Mesendoderm (in vitro differentiated cells): ENCODE results near the gene RNF13.

Experiments used
- DNase-seq: peaks from one replicate; pipeline ENCODE4 v3.0.0; 2013
- H2AK5ac ChIP-seq: 2 replicates; pipeline ENCODE4 v1.6.1; 2013; ENCODE audit warnings: low read length, inconsistent platforms
- H2BK120ac ChIP-seq: 2 replicates; pipeline ENCODE4 v1.6.1; 2013; ENCODE audit warnings: low read depth, mild to moderate bottlenecking, low read length, moderate library complexity, mixed read lengths
- H2BK15ac ChIP-seq: replicated peaks from 2 replicates; pipeline ENCODE4 v1.6.1; 2013; ENCODE audit warnings: low read depth, mild to moderate bottlenecking, moderate library complexity
- H2BK5ac ChIP-seq: 2 replicates; pipeline ENCODE4 v1.6.1; 2013; ENCODE audit warnings: low read length, inconsistent platforms
- H3K18ac ChIP-seq: 2 replicates; pipeline ENCODE4 v1.6.1; 2013; ENCODE audit warnings: mild to moderate bottlenecking, low read length, mixed read lengths
- H3K23ac ChIP-seq: one replicate; pipeline ENCODE4 v1.6.1; 2013; ENCODE audit warnings: low read length
- H3K27ac ChIP-seq: 2 replicates; pipeline ENCODE4 v1.5.1; 2013; ENCODE audit warnings: low read depth, mild to moderate bottlenecking, inconsistent platforms, low read length, moderate library complexity
- H3K27me3 ChIP-seq: 2 replicates; pipeline ENCODE4 v1.6.1; 2013; ENCODE audit warnings: low read length, control low read depth, mild to moderate bottlenecking, inconsistent platforms; ENCODE audit not compliant: insufficient read depth, poor library complexity
- H3K36me3 ChIP-seq: 2 replicates; pipeline ENCODE4 v1.6.1; 2013; ENCODE audit warnings: low read length, inconsistent platforms; ENCODE audit not compliant: control insufficient read depth, insufficient read depth
- H3K4ac ChIP-seq: one replicate; pipeline ENCODE4 v1.6.1; 2013; ENCODE audit warnings: low read depth, mild to moderate bottlenecking, low read length, moderate library complexity
- H3K4me1 ChIP-seq: 2 replicates; pipeline ENCODE4 v1.6.1; 2013; ENCODE audit warnings: low read depth, low read length, inconsistent platforms; ENCODE audit not compliant: control insufficient read depth
- H3K4me2 ChIP-seq: 2 replicates; pipeline ENCODE4 v1.6.1; 2013; ENCODE audit warnings: low read length
- H3K4me3 ChIP-seq: 2 replicates; pipeline ENCODE4 v1.5.1; 2013; ENCODE audit warnings: mild to moderate bottlenecking, low read length
- H3K56ac ChIP-seq: one replicate; pipeline ENCODE4 v1.6.1; 2013; ENCODE audit warnings: low read length
- H3K79me1 ChIP-seq: 2 replicates; pipeline ENCODE4 v1.6.1; 2013; ENCODE audit warnings: low read length, inconsistent platforms
- H3K79me2 ChIP-seq: 2 replicates; pipeline ENCODE4 v1.6.1; 2013; ENCODE audit warnings: mild to moderate bottlenecking, low read length; ENCODE audit not compliant: control insufficient read depth, insufficient read depth
- H3K9ac ChIP-seq: 2 replicates; pipeline ENCODE4 v1.6.1; 2013; ENCODE audit warnings: low read length, inconsistent platforms
- H4K5ac ChIP-seq: one replicate; pipeline ENCODE4 v1.6.1; 2013; ENCODE audit warnings: low read length
- H4K8ac ChIP-seq: one replicate; pipeline ENCODE4 v1.6.1; 2013; ENCODE audit warnings: low read depth, mild to moderate bottlenecking, control low read depth, low read length, moderate library complexity
- WGBS: extraction: QIAGEN DNeasy Blood & Tissue Kit; methylation state at CpG from one replicate; pipeline ENCODE4 v1.1.7; 2013; ENCODE audit warnings: low lambda C conversion rate, missing lambda C conversion rate; ENCODE audit not compliant: insufficient coverage; ENCODE audit errors: extremely low coverage; 5-methylcytosine and 5-hydroxymethylcytosine counted together

The RNF13 gene

DNA sequence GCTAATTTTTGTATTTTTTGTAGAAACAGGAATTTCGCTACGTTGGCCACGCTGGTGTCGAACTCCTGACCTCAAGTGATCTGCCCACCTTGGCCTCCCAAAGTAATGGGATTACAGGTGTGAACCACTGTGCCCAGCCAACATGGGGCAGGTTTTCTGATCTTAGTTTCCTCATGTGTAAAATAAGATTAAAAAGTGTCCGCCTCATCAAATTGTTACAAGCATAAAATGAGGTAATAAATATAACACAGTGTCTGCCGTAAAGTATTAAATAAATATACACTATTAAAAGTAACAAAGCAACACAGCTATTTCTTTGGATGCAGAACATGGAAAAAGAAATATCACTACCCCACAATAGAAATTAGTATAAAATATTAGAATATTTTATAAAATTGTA lies 44.3 kb upstream of the RNF13 start:
- no peak for DNase-seq
- Histone ChIP-seq H3K79me2 (no peaks in the 10 kb centered on the region), H3K4me2 (no peak overlapping the region), H3K36me3 (no peaks in the 10 kb centered on the region), H3K56ac (no peak overlapping the region), H2BK15ac (no peak overlapping the region), H4K5ac (no peak overlapping the region), H2BK120ac (no peak overlapping the region), H2BK5ac (no peak overlapping the region), H3K79me1 (no peaks in the 10 kb centered on the region), H3K4me1 (no peaks in the 10 kb centered on the region), H3K18ac (no peak overlapping the region), H4K8ac (no peak overlapping the region), H3K23ac (no peak overlapping the region), H3K4ac (no peak overlapping the region), H3K27ac (no peak overlapping the region), H2AK5ac (no peak overlapping the region), H3K4me3 (no peak overlapping the region), H3K27me3 (no peaks in the 10 kb centered on the region), H3K9ac (no peak overlapping the region)
- no CpG with 5 or more reads among the region's 6 CpGs for WGBS

DNA sequence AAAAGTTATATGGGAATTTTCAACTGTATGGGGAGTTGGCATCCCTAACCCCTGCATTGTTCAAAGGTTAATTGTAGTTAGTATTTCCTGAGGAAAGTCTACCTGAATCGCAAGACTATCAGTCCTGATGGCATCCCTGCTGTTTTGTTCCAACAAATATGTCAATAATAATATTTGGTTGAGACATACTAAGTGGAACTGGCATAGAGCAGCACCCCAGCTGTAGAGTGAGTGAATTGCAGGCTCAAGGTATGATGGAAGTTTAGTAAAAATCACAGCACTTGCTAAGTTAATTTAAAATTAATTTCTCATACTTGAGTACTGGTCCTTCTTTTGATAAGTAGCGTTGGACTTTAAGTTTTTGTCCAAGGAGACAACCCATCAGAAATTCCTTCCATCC lies 42.8 kb upstream of the RNF13 start:
- H3K4ac ChIP-seq = no peak overlapping the region
- no peak overlapping the region for H3K9ac ChIP-seq
- H3K4me2 ChIP-seq = no peak overlapping the region
- H3K36me3 ChIP-seq = no peaks in the 10 kb centered on the region
- H3K56ac ChIP-seq = no peak overlapping the region
- no CpG with 5 or more reads among the region's 2 CpGs for WGBS
- H3K27ac ChIP-seq = no peak overlapping the region
- H3K4me1 ChIP-seq = no peaks in the 10 kb centered on the region
- H4K8ac ChIP-seq = no peak overlapping the region
- no peak overlapping the region for H2BK120ac ChIP-seq
- H3K4me3 ChIP-seq = no peak overlapping the region
- no peak for DNase-seq
- no peak overlapping the region for H3K23ac ChIP-seq
- H4K5ac ChIP-seq = no peak overlapping the region
- no peak overlapping the region for H2BK5ac ChIP-seq
- no peak overlapping the region for H2AK5ac ChIP-seq
- H3K18ac ChIP-seq = no peak overlapping the region
- no peaks in the 10 kb centered on the region for H3K79me1 ChIP-seq
- H3K27me3 ChIP-seq = no peaks in the 10 kb centered on the region
- no peaks in the 10 kb centered on the region for H3K79me2 ChIP-seq
- H2BK15ac ChIP-seq = no peak overlapping the region

DNA sequence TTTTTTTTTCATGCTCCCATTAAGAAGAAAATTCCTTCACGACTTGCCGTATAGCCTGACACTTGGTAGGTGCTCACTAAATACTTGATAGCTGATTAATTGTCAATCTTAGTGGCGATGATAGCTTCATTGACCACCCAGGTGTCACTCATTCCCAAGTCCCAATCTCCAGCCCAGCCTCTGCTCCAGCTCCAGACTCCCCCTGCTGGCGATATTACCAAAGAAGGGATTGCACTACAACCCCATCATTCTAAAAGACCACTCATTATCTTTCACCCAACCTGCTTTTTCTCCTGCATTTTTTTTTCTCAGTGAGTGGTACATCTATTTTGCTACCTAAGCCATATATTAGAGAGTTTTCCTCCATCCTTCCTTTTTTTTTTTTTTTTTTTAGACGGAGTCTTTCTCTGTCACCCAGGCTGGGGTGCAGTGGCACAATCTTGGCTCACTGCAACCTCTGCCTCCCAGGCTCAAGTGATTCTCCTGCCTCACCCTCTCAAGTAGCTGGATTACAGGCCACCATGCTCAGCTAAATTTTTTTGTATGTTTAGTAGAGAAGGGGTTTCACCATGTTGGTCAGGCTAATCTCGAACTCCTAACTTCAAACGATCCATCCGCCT lies 41.3 kb upstream of the RNF13 start:
- Histone ChIP-seq H3K79me1 (no peaks in the 10 kb centered on the region), H3K23ac (no peak overlapping the region), H4K5ac (no peak overlapping the region), H3K4me1 (no peaks in the 10 kb centered on the region), H3K18ac (no peak overlapping the region), H2BK120ac (no peak overlapping the region), H3K27me3 (no peaks in the 10 kb centered on the region), H3K4ac (no peak overlapping the region), H3K9ac (no peak overlapping the region), H4K8ac (no peak overlapping the region), H3K4me2 (no peak overlapping the region), H3K36me3 (no peaks in the 10 kb centered on the region), H2BK15ac (no peak overlapping the region), H3K27ac (no peak overlapping the region), H3K79me2 (no peaks in the 10 kb centered on the region), H2AK5ac (no peak overlapping the region), H3K4me3 (no peak overlapping the region), H2BK5ac (no peak overlapping the region), H3K56ac (no peak overlapping the region)
- peak; percentile 63 for DNase-seq
- no CpG with 5 or more reads among the region's 8 CpGs for WGBS

- no peak overlapping the region for H3K4ac ChIP-seq
- no CpG with 5 or more reads among the region's 2 CpGs for WGBS
- no peaks in the 10 kb centered on the region for H3K79me2 ChIP-seq
- H4K8ac ChIP-seq = no peak overlapping the region
- H2BK120ac ChIP-seq = no peak overlapping the region
- H3K36me3 ChIP-seq = no peaks in the 10 kb centered on the region
- peak; percentile 59 for DNase-seq
- H3K23ac ChIP-seq = no peak overlapping the region
- no peak overlapping the region for H4K5ac ChIP-seq
- no peak overlapping the region for H3K9ac ChIP-seq
- no peak overlapping the region for H3K4me3 ChIP-seq
- no peak overlapping the region for H2BK5ac ChIP-seq
- no peaks in the 10 kb centered on the region for H3K4me1 ChIP-seq
- no peak overlapping the region for H2AK5ac ChIP-seq
- H3K79me1 ChIP-seq = no peaks in the 10 kb centered on the region
- no peak overlapping the region for H3K27ac ChIP-seq
- H2BK15ac ChIP-seq = no peak overlapping the region
- H3K18ac ChIP-seq = no peak overlapping the region
- no peak overlapping the region for H3K4me2 ChIP-seq
- no peak overlapping the region for H3K56ac ChIP-seq
- H3K27me3 ChIP-seq = no peaks in the 10 kb centered on the region
Measured at GRCh38 chr3:149772861-149773260, 40.2 kb upstream of the RNF13 start.

DNA sequence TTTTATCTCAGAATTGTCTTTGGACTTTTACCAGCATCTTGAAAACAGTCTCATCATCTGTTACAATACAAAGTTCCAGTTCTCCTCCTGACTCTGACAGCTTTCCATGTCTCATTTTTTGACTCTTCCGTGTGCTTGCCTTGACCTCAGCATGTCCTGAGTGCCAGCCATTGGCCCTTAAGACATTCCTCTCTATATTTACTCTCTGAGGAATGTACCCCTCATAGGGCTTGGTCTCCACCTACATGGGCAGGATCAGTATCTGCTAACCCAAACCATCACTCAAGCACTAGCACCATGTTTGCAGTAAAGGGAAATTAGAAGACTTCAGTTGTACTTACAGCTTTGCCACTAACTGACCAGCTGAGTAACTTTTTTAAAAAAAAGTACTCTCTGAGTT lies 36.8 kb upstream of the RNF13 start:
- no peak overlapping the region for H3K9ac ChIP-seq
- no peak for DNase-seq
- no peaks in the 10 kb centered on the region for H3K27me3 ChIP-seq
- H2BK5ac ChIP-seq = no peak overlapping the region
- no peak overlapping the region for H3K56ac ChIP-seq
- no peak overlapping the region for H3K23ac ChIP-seq
- no peak overlapping the region for H3K4me3 ChIP-seq
- H4K8ac ChIP-seq = no peak overlapping the region
- H3K79me2 ChIP-seq = no peaks in the 10 kb centered on the region
- no peak overlapping the region for H2AK5ac ChIP-seq
- no peak overlapping the region for H3K4me2 ChIP-seq
- H2BK120ac ChIP-seq = no peak overlapping the region
- no peak overlapping the region for H3K27ac ChIP-seq
- no peaks in the 10 kb centered on the region for H3K4me1 ChIP-seq
- no peaks in the 10 kb centered on the region for H3K79me1 ChIP-seq
- no peak overlapping the region for H2BK15ac ChIP-seq
- no peak overlapping the region for H3K18ac ChIP-seq
- no peak overlapping the region for H4K5ac ChIP-seq
- H3K4ac ChIP-seq = no peak overlapping the region
- no CpG with 5 or more reads among the region's 1 CpG for WGBS
- H3K36me3 ChIP-seq = no peaks in the 10 kb centered on the region
